SK-N-MC (cell line): ENCODE measurements around the gene DLL4.

Experiments
- DNase-seq: peaks from one replicate; pipeline ENCODE4 v3.0.0-alpha.2; 2011; ENCODE audit warnings: low read depth, low spot score
- H3K27ac ChIP-seq: fragments of 200-600 bp; sonication (generic); 2 replicates; pipeline ENCODE4 v1.5.1; 2016; ENCODE audit warnings: mixed run types
- H3K36me3 ChIP-seq: fragments of 200-600 bp; sonication (generic); 2 replicates; pipeline ENCODE4 v1.6.1; 2017; ENCODE audit warnings: antibody characterized with exemption, low read length, mixed read lengths; ENCODE audit not compliant: insufficient read depth
- H3K4me3 ChIP-seq: fragments of 200-600 bp; sonication (generic); 2 replicates; pipeline ENCODE4 v1.5.1; 2016
- H3K9ac ChIP-seq: fragments of 200-600 bp; sonication (generic); 2 replicates; pipeline ENCODE4 v1.8.0; 2017; ENCODE audit warnings: mixed run types, mixed read lengths; ENCODE audit not compliant: insufficient read length
- H3K9me3 ChIP-seq: fragments of 200-600 bp; sonication (generic); 2 replicates; pipeline ENCODE4 v1.6.1; 2017; ENCODE audit warnings: low read depth, mild to moderate bottlenecking, antibody characterized with exemption, low read length, moderate library complexity, mixed read lengths
- EZH2 ChIP-seq: fragments of 200-600 bp; sonication (generic); IDR thresholded peaks from one replicate; pipeline ENCODE4 v1.6.1; 2017; ENCODE audit warnings: antibody characterized with exemption
- FOXP2 ChIP-seq: optimal IDR thresholded peaks from 2 replicates; pipeline ENCODE3; 2011; ENCODE audit warnings: mild to moderate bottlenecking, moderate library complexity; ENCODE audit not compliant: insufficient read depth; ENCODE audit errors: extremely low read length, control extremely low read depth
- POLR2AphosphoS5 ChIP-seq: IDR thresholded peaks from 2 replicates; pipeline ENCODE4 v1.6.1; 2012; ENCODE audit warnings: mild to moderate bottlenecking, low read depth, low read length, borderline replicate concordance

The DLL4 gene

GRCh38 chr15:40893019-40893670, 36.0 kb upstream of the DLL4 start:
- H3K9me3 ChIP-seq, result no peaks in the 10 kb centered on the region
- no peaks in the 10 kb centered on the region for H3K36me3 ChIP-seq
- TF ChIP-seq FOXP2 (no peak), POLR2AphosphoS5 (no peak), EZH2 (no peak)
- no peak for DNase-seq
- no peak overlapping the region for H3K27ac ChIP-seq
- H3K4me3 ChIP-seq, result no peak overlapping the region
- H3K9ac ChIP-seq, result no peak overlapping the region

DNA sequence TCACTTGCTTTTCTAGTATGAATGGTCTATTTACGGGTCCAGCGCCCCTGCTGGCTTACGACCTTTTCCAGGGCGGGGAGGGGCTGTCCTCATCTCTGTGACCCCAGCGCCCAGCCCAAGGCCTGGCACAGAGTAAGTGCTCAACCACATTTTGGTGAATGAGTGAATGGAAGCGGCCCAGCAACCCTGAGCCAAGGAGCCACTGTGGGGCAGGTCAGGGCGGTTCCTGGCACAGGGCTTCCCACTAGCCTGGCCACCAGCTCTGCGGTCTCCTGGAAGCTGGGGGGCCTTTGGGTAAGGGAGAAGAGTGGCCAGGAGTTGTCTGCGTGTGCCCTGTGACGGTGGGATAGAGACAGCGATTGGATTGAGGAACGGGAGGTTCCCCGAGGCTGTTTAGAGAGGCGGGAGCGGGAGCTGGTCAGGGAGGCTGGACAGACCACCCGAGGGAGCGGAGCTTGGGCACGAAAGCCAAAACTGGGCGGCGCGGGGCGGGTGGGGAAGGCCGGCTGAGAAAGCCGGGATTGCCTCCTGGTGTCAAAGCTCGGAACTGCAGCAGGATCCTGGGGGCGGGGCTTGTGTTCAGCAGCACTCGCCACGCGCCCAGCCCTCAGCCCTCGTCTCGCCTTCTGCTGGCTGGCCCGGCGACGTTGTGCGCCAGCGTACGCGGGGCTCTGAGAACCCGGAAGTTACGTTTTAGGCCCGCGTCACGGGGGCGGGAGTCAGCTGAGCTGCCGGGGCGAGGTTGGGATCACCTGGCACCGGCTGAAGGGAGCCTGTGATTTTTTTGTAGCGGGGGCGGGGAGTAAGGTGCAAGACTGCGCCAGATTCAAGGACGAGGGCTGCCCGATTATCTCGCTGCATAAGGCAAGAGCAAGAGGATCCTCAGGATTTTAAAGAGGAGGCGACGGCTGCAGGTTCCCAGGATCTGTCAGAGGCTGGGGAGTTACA, 35.1 kb upstream of the DLL4 start, which contains the start of gene VPS18:
Gene VPS18 (plus strand): TSS at position 718 of the 948 bp plus-strand sequence. CDS start 319 bp downstream, outside the sequence.
- H3K9ac ChIP-seq, result peak within 1 kb of the TSS; percentile 70
- H3K27ac ChIP-seq, result no peak within 1 kb of the TSS
- peak; percentile 76 for DNase-seq

GRCh38 chr15:40894681-40895448, 34.3 kb upstream of the DLL4 start:
- Histone ChIP-seq H3K9ac (peak overlapping the region; percentile 70), H3K27ac (no peak overlapping the region), H3K9me3 (no peaks in the 10 kb centered on the region), H3K36me3 (peaks cover 8% of the 10 kb centered on the region), H3K4me3 (peak overlapping the region; percentile 78)
- DNase-seq, result no peak
- TF ChIP-seq FOXP2, result no peak
- no peak for TF ChIP-seq POLR2AphosphoS5
- TF ChIP-seq EZH2, result no peak

More for the DNA sequence above, 35.1 kb upstream of the DLL4 start, which contains the start of gene VPS18:
- TF ChIP-seq EZH2, result no peak
- peak; percentile 73 for TF ChIP-seq POLR2AphosphoS5
- H3K4me3 ChIP-seq, result peak within 1 kb of the TSS; percentile 78
- peaks cover under 1% of the 10 kb centered on the region for H3K36me3 ChIP-seq
- H3K9me3 ChIP-seq, result no peaks in the 10 kb centered on the region

GRCh38 chr15:40899536-40900207, 29.5 kb upstream of the DLL4 start:
- no peak for DNase-seq
- H3K4me3 ChIP-seq, result no peak overlapping the region
- H3K27ac ChIP-seq, result no peak overlapping the region
- no peak overlapping the region for H3K9ac ChIP-seq
- TF ChIP-seq POLR2AphosphoS5 (no peak), FOXP2 (no peak), EZH2 (no peak)
- H3K36me3 ChIP-seq, result peaks cover 28% of the 10 kb centered on the region
- H3K9me3 ChIP-seq, result no peaks in the 10 kb centered on the region

DNA sequence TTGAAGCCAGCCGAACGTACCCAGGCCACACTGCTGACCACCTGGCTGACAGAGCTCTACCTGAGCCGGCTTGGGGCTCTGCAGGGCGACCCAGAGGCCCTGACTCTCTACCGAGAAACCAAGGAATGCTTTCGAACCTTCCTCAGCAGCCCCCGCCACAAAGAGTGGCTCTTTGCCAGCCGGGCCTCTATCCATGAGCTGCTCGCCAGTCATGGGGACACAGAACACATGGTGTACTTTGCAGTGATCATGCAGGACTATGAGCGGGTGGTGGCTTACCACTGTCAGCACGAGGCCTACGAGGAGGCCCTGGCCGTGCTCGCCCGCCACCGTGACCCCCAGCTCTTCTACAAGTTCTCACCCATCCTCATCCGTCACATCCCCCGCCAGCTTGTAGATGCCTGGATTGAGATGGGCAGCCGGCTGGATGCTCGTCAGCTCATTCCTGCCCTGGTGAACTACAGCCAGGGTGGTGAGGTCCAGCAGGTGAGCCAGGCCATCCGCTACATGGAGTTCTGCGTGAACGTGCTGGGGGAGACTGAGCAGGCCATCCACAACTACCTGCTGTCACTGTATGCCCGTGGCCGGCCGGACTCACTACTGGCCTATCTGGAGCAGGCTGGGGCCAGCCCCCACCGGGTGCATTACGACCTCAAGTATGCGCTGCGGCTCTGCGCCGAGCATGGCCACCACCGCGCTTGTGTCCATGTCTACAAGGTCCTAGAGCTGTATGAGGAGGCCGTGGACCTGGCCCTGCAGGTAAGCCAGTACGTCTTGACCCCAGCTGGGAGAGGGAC, 28.7 kb upstream of the DLL4 start:
- DNase-seq, result no peak
- no peak overlapping the region for H3K9ac ChIP-seq
- no peak overlapping the region for H3K27ac ChIP-seq
- H3K36me3 ChIP-seq, result peaks cover 28% of the 10 kb centered on the region
- TF ChIP-seq EZH2, result no peak
- TF ChIP-seq FOXP2, result no peak
- TF ChIP-seq POLR2AphosphoS5, result no peak
- no peaks in the 10 kb centered on the region for H3K9me3 ChIP-seq
- H3K4me3 ChIP-seq, result no peak overlapping the region

DNA sequence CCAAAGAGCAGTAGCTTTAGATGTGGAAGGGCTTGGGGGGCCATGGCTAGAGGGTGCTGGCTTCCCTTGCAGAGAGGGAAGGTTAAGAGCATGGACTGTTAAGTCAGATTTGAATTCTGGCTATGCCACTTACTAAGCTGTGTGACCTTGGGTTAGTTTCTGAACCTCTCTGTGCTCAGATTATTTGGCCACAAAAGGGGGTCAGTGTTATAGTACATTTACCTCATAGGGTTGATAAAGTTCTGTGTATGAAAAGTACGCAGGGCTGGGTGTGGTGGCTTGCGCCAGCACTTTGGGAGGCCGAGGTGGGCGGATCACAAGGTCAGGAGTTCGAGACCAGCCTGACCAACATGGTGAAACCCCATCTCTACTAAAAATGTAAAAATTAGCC, 28.1 kb upstream of the DLL4 start:
- Histone ChIP-seq H3K9me3 (no peaks in the 10 kb centered on the region), H3K4me3 (no peak overlapping the region), H3K9ac (no peak overlapping the region), H3K27ac (no peak overlapping the region), H3K36me3 (peaks cover 28% of the 10 kb centered on the region)
- DNase-seq, result no peak
- TF ChIP-seq POLR2AphosphoS5 (no peak), FOXP2 (no peak), EZH2 (no peak)
